Smooth muscle cell of the brain vasculature (primary cell): ENCODE results near the gene ST8SIA1.
"Not testable (repeated sequence)": the region's sequence is repeated elsewhere in the genome, so short reads cannot be mapped to it uniquely, and the experiment has no call there.

Experiments used
- DNase-seq: peaks from one replicate; pipeline ENCODE4 v3.0.0-alpha.2; 2012; ENCODE audit warnings: low read depth, low spot score

The ST8SIA1 gene

DNA sequence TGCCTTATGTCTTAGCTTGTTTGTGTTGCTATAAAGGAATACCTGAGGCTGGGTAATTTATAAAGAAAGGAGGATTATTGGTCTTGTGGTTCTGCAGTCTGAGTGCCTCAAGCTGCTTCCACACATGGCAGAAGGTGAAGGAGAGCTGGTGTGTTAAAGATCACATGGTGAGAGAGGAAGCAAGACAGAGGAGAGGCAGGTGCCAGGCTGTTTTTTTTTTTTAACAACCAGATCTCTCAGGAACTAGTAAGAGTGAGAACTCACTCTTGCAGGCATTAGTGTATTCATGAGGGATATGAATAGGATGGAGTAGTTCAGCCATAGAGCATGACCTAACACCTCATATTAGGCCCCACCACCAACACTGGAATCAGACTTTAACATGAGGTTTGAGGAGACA is 165.1 kb downstream of the ST8SIA1 start:
- no peak for DNase-seq

- no peak for DNase-seq
These were observed 170.4 kb downstream of the ST8SIA1 start for GRCh38 chr12:22164139-22164538.

DNA sequence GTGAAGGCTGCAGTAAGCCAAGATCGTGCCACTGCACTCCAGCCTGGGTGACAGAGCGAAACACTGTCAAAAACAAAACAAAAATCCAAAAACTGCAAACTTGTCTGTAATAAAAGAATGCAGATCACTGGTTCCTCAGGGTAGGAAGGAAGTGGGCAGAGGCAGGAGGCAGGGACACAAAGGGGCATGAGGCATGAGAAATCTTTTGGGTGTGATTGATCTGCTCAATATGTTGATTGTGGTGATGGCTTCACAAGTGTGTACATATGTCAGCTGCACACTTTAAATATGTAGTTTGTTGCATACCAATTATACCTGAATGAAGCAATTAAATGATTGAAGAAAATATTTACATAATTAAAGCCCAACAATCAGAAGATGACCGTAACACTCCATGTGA is 170.9 kb downstream of the ST8SIA1 start:
- DNase-seq = no peak

DNA sequence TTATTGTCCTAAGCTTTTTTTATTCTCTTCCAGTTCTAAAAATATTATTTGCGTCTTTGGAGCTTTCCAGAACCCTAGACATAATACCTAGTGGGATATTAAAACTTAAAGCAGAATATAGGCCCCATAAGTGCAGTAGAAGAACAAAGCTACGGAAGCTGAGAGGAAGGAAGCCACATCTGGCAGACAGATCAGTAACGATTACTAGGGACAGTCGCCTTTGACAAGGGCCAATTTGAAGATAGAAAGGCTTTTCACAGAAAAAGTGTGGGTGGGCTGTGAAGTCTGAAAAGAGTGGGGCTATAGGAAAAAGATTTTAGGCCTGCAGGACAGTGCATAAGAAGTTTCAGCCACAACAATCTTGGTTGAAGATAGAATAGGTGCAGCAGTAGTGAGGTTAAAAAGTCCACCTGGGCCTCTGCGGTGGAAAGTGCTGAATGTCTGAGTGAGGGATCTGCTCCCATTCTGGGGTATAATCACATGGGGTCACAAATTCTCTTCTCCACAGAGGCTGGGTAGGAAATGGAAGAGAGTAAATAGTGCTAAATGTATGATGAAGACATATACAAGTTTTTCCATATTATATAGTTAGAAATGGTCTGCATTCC is 174.0 kb downstream of the ST8SIA1 start:
- no peak for DNase-seq

DNA sequence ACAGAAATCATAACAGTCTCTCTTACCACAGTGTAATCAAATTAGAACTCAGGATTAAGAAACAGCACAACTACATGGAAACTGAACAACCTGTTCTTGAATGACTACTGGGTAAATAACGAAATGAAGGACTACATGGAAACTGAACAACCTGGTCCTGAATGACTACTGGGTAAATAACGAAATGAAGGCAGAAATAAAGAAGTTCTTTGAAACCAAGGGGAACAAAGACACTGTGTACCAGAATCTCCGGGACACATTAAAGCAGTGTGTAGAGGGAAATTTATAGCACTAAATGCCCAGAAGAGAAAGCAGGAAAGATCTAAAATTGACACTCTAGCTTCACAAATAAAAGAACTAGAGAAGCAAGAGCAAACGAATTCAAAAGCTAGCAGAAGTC is 185.2 kb downstream of the ST8SIA1 start:
- DNase-seq = not testable (repeated sequence)

GRCh38 chr12:22146686-22147085 is 187.8 kb downstream of the ST8SIA1 start:
- DNase-seq = not testable (repeated sequence)
